Uterus (tissue), 4 donors: ENCODE results near the gene FBXO34. TPM values are rescaled to one million over a fixed set of nuclear protein-coding genes. Genes with fewer than 3 reads are reported as not detected.
"Not testable (repeated sequence)": the region's sequence is repeated elsewhere in the genome, so short reads cannot be mapped to it uniquely, and the experiment has no call there.

Source experiments
- DNase-seq, 2 donors: peaks; one replicate each; pipeline ENCODE4 v3.0.0-alpha.2; 2019 to 2020
- H3K27ac ChIP-seq, 2 donors: fragments of 200-600 bp; sonication (generic); 1 replicate in 1 of 2; 2 replicates in 1 of 2; pipeline ENCODE4 v1.5.1; 2016 to 2018
- H3K27me3 ChIP-seq, 2 donors: fragments of 200-600 bp; sonication (generic); one replicate each; pipeline ENCODE4 v1.5.1; 2018 to 2019; ENCODE audit warnings: control low read depth in 1 of 2
- H3K36me3 ChIP-seq, 2 donors: fragments of 200-600 bp; sonication (generic); one replicate each; pipeline ENCODE4 v1.5.1; 2019; ENCODE audit warnings: control low read depth in 1 of 2
- H3K4me1 ChIP-seq, 2 donors: fragments of 200-600 bp; sonication (generic); one replicate each; pipeline ENCODE4 v1.5.1; 2018 to 2019; ENCODE audit warnings: control low read depth in 1 of 2
- H3K4me3 ChIP-seq, 2 donors: fragments of 200-600 bp; sonication (generic); 1 replicate in 1 of 2; 2 replicates in 1 of 2; pipeline ENCODE4 v1.5.1; 2018 to 2019; ENCODE audit warnings: mild to moderate bottlenecking in 1 of 2
- H3K9me3 ChIP-seq, 2 donors: fragments of 200-600 bp; sonication (generic); one replicate each; pipeline ENCODE4 v1.5.1; 2019; ENCODE audit warnings: control low read depth in 1 of 2
- POLR2A ChIP-seq, 2 donors: fragments of 450-650 bp; IDR thresholded peaks; one replicate each; pipeline ENCODE4 v1.6.1; 2016; ENCODE audit warnings: antibody characterized with exemption in 2 of 2, mild to moderate bottlenecking in 1 of 2, moderate library complexity in 1 of 2
- intact Hi-C: fragments of 100-400 bp; cut with DNase I; formaldehyde crosslinking; loops from one replicate; pipeline ENCODE4 v1.15.1; 2023; ENCODE audit warnings: low total_unique reads
- total RNA-seq, 4 donors: library from RNA; depleted of rRNA in 3 of 4; stranded (reverse); fragments of >200 nt in 3 of 4; gene quantifications; one replicate each; pipeline versions ENCODE4 v1.1.0 to v1.2.4, GENCODE V29; 2014 to 2023
- TF ChIP-seq, protein P1 (sequence below), 4 experiments: fragments of 200-600 bp in 2 of 4; fragments of 450-650 bp in 2 of 4; sonication (generic) in 2 of 4; IDR thresholded peaks; one replicate each; pipeline ENCODE4 v1.5.1; 2016 to 2019; ENCODE audit warnings: antibody characterized with exemption in 4 of 4, mild to moderate bottlenecking in 2 of 4, moderate library complexity in 1 of 4
- donor health status: DM: yes; HTN: yes; CAD: no.

FBXO34 gene
- total RNA-seq, 4 donors from 2014 or later, result 15.9 to 47.4 (median 20.3) TPM

GRCh38 chr14:55374771-55375170 lies 103.5 kb downstream of the FBXO34 start:
- Histone ChIP-seq H3K4me1 (no peaks in the 10 kb centered on the region), H3K27me3 (no peaks in the 10 kb centered on the region), H3K4me3 (no peak overlapping the region), H3K27ac (no peak overlapping the region), H3K36me3 (no peaks in the 10 kb centered on the region), H3K9me3 (no peaks in the 10 kb centered on the region)
- intact Hi-C loops, result no loop called here
- TF ChIP-seq, protein P1, sequence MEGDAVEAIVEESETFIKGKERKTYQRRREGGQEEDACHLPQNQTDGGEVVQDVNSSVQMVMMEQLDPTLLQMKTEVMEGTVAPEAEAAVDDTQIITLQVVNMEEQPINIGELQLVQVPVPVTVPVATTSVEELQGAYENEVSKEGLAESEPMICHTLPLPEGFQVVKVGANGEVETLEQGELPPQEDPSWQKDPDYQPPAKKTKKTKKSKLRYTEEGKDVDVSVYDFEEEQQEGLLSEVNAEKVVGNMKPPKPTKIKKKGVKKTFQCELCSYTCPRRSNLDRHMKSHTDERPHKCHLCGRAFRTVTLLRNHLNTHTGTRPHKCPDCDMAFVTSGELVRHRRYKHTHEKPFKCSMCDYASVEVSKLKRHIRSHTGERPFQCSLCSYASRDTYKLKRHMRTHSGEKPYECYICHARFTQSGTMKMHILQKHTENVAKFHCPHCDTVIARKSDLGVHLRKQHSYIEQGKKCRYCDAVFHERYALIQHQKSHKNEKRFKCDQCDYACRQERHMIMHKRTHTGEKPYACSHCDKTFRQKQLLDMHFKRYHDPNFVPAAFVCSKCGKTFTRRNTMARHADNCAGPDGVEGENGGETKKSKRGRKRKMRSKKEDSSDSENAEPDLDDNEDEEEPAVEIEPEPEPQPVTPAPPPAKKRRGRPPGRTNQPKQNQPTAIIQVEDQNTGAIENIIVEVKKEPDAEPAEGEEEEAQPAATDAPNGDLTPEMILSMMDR (IDR thresholded peaks at IDR 0.05), result no peak
- TF ChIP-seq POLR2A (IDR thresholded peaks at IDR 0.05), result no peak
- DNase-seq, result no peak

- intact Hi-C loops, result no loop called here
- no peak for DNase-seq
- Histone ChIP-seq H3K27ac (no peak overlapping the region), H3K27me3 (no peaks in the 10 kb centered on the region), H3K4me1 (no peaks in the 10 kb centered on the region), H3K9me3 (no peaks in the 10 kb centered on the region), H3K4me3 (no peak overlapping the region), H3K36me3 (no peaks in the 10 kb centered on the region)
- TF ChIP-seq, protein P1 (IDR thresholded peaks at IDR 0.05), result no peak
- no peak for TF ChIP-seq POLR2A (IDR thresholded peaks at IDR 0.05)
Observed at GRCh38 chr14:55377236-55377635, 106.0 kb downstream of the FBXO34 start.

GRCh38 chr14:55381040-55381439 lies 109.8 kb downstream of the FBXO34 start:
- intact Hi-C loops, result no loop called here
- Histone ChIP-seq H3K36me3 (no peaks in the 10 kb centered on the region), H3K27me3 (no peaks in the 10 kb centered on the region), H3K9me3 (no peaks in the 10 kb centered on the region), H3K4me1 (no peaks in the 10 kb centered on the region), H3K4me3 (no peak overlapping the region), H3K27ac (no peak overlapping the region)
- no peak for TF ChIP-seq POLR2A (IDR thresholded peaks at IDR 0.05)
- TF ChIP-seq, protein P1 (IDR thresholded peaks at IDR 0.05), result no peak
- no peak for DNase-seq

DNA sequence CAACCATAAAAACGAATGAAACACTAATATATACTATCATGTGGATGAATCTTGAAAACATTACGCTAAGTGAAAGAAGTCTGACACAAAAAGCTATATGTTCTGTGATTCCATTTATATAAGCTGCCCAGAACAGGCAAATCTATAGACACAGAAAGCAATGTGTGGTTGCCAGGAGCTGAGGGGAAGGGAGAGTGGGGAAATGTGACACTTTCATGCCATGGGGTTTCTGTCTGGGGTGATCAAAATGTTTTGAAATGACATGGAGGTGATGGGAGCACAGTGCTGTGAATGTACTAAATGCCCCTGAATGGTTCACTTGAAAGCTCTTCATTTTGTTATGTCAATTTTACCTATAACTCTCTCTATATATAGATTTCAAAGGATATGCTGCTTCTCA lies 110.3 kb downstream of the FBXO34 start:
- Histone ChIP-seq H3K9me3 (no peaks in the 10 kb centered on the region), H3K4me1 (no peaks in the 10 kb centered on the region), H3K36me3 (no peaks in the 10 kb centered on the region), H3K27ac (no peak overlapping the region), H3K4me3 (no peak overlapping the region), H3K27me3 (no peaks in the 10 kb centered on the region)
- intact Hi-C loops, result no loop called here
- no peak for TF ChIP-seq POLR2A (IDR thresholded peaks at IDR 0.05)
- TF ChIP-seq, protein P1 (IDR thresholded peaks at IDR 0.05), result no peak
- DNase-seq, result no peak

- H3K9me3 ChIP-seq, result no peaks in the 10 kb centered on the region
- H3K27ac ChIP-seq, result no peak overlapping the region
- intact Hi-C loops, result no loop called here
- TF ChIP-seq, protein P1 (IDR thresholded peaks at IDR 0.05), result no peak
- no peak for TF ChIP-seq POLR2A (IDR thresholded peaks at IDR 0.05)
- no peaks in the 10 kb centered on the region for H3K36me3 ChIP-seq
- H3K4me1 ChIP-seq, result no peaks in the 10 kb centered on the region
- H3K4me3 ChIP-seq, result no peak overlapping the region
- no peak for DNase-seq
- no peaks in the 10 kb centered on the region for H3K27me3 ChIP-seq
Observed at GRCh38 chr14:55382483-55382882, 111.3 kb downstream of the FBXO34 start.

DNA sequence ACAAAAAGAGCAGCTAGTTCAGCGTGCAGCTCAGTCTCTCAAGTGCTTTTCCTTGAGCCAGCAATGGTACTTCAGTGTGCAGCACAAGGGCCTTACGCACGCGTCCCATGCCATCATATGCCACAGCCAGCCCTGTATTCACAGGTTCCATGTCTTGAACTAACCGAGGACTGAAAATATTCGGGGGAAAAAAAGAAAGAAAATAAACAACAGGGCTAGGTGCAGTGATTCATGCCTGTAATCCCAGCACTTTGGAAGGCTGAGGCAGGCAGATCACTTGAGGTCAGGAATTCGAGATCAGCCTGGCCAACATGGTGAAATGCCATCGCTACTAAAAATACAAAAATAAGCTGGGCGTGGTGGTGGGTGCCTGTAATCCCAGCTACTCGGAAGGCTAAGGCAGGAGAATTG lies 111.8 kb downstream of the FBXO34 start:
- DNase-seq, H3K36me3 ChIP-seq, H3K27me3 ChIP-seq, H3K9me3 ChIP-seq, H3K27ac ChIP-seq, H3K4me1 ChIP-seq, intact Hi-C loops, H3K4me3 ChIP-seq: not testable (repeated sequence)
